ENCODE measurements around the gene CORO1C. TPM values are rescaled to one million over a fixed set of nuclear protein-coding genes. Genes with fewer than 3 reads are reported as not detected.
A peak's percentile ranks its signal among the peaks of the same experiment; 100 is the strongest.

The CORO1C gene
- polyA plus RNA-seq, 1 experiment = 596 TPM

DNA sequence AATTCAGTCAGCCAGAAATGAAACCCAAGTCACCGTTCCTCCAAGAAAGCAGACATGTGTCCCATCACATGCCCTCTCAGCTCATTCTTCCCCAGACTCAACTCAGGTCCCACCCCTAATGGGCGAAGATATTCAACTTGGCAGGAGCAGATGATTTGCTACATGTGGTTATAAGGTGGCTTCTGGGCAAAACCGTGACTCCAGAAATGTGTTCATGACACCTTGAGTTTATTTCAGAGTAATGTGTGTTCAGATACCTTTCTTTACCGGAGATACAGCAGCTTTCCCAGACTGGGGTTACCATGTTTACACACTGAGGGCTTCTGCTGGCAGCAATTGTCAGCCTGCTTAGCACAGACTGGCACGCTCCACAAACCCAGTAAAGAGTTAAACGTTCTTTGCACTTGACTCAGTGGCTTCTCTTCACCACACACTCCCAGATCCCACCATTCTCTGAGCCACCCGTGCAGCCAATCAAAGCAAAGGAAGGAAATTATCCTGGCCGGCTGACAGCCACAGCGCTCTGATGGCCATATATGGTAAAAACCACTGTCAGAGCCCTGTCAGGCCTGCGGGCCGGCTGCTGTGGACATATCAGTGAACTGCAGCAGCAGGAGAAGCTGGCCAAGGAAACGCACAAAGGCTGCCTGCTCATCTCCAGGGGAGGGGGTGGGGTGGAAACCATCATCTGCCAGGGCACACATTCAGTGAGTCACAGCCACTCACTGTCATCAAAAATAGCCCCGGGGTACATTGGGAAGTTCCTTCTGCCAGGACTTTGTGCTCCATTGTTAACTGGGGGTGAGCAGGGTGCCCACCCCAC, 39.9 kb downstream of the CORO1C start:
- ChIA-PET CTCF (interaction anchor here (0.7 to 2.7 kb wide), 9 partner anchors 8 to 112 kb away, joined by 3 to 13 read pairs (median 3); no protein-coding TSS in a partner anchor), POLR2A (interaction anchor here (0.6 to 3.1 kb wide), 13 partner anchors 10 to 130 kb away, joined by 3 to 26 read pairs (median 6); no protein-coding TSS in a partner anchor)
- H3K27me3 ChIP-seq (ENCODE audit: control insufficient read depth, insufficient read depth, low read length) = no peaks in the 10 kb centered on the region
- peak; percentile 31 for TF ChIP-seq CTCF (IDR thresholded peaks at IDR 0.05; ENCODE audit: low read depth, low read length)
- peak overlapping the region; percentile 46 for H3K4me3 ChIP-seq (ENCODE audit: low read depth, low read length)
- no peaks in the 10 kb centered on the region for H3K9me3 ChIP-seq (ENCODE audit: control insufficient read depth, insufficient read depth, low read length)
- peak; percentile 99 for DNase-seq (ENCODE audit: low read depth, low spot score)
- peak overlapping the region; percentile 100 for H3K27ac ChIP-seq (ENCODE audit: low read depth, low read length)

- H3K9me3 ChIP-seq (ENCODE audit: control insufficient read depth, insufficient read depth, low read length) = no peaks in the 10 kb centered on the region
- TF ChIP-seq CTCF (IDR thresholded peaks at IDR 0.05; ENCODE audit: low read depth, low read length) = no peak
- peak overlapping the region; percentile 100 for H3K27ac ChIP-seq (ENCODE audit: low read depth, low read length)
- H3K4me3 ChIP-seq (ENCODE audit: low read depth, low read length) = peak overlapping the region; percentile 46
- ChIA-PET POLR2A (interaction anchor here (0.7 to 3.1 kb wide), 9 partner anchors 11 to 114 kb away, joined by 3 to 26 read pairs (median 8); no protein-coding TSS in a partner anchor), CTCF (interaction anchor here (0.5 to 2.4 kb wide), 8 partner anchors 9 to 260 kb away, joined by 3 to 10 read pairs (median 4); no protein-coding TSS in a partner anchor)
- H3K27me3 ChIP-seq (ENCODE audit: control insufficient read depth, insufficient read depth, low read length) = no peaks in the 10 kb centered on the region
- DNase-seq (ENCODE audit: low read depth, low spot score) = no peak
Measured at GRCh38 chr12:108690542-108691174, 40.7 kb downstream of the CORO1C start.

DNA sequence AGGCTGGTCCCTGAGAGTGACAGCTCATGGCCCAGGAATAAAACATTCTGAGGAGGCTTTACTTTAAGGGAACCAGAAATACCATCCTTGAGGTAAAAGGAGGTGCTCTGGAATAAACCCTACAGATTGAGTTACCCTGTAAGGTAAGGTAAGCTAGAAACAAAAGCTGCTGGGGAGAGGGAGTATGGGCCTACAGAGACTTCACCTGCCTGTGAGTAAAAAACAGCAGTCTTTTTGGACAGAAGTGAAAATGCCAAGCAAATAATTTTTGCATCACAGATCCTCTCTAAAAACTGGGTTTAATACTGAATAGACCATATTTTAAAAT, 41.2 kb downstream of the CORO1C start:
- CTCF ChIA-PET = interaction anchor here (0.5 to 2.4 kb wide), 6 partner anchors 26 to 261 kb away, joined by 3 to 10 read pairs (median 6); no protein-coding TSS in a partner anchor

GRCh38 chr12:108689314-108690190, 41.8 kb downstream of the CORO1C start:
- no peak for TF ChIP-seq CTCF (IDR thresholded peaks at IDR 0.05; ENCODE audit: low read depth, low read length)
- H3K27ac ChIP-seq (ENCODE audit: low read depth, low read length) = peak overlapping the region; percentile 83
- ChIA-PET CTCF (interaction anchor here (0.6 to 2.4 kb wide), 5 partner anchors 25 to 261 kb away, joined by 3 to 10 read pairs (median 4); no protein-coding TSS in a partner anchor), POLR2A (interaction anchor here (0.6 to 3.1 kb wide), 7 partner anchors 9 to 57 kb away, joined by 5 to 26 read pairs (median 8); no protein-coding TSS in a partner anchor)
- H3K4me3 ChIP-seq (ENCODE audit: low read depth, low read length) = no peak overlapping the region
- H3K27me3 ChIP-seq (ENCODE audit: control insufficient read depth, insufficient read depth, low read length) = no peaks in the 10 kb centered on the region
- no peak for DNase-seq (ENCODE audit: low read depth, low spot score)
- no peaks in the 10 kb centered on the region for H3K9me3 ChIP-seq (ENCODE audit: control insufficient read depth, insufficient read depth, low read length)

More for the DNA sequence above, 41.2 kb downstream of the CORO1C start:
- Histone ChIP-seq H3K27ac (ENCODE audit: low read depth, low read length) (peak overlapping the region; percentile 83), H3K9me3 (ENCODE audit: control insufficient read depth, insufficient read depth, low read length) (no peaks in the 10 kb centered on the region), H3K27me3 (ENCODE audit: control insufficient read depth, insufficient read depth, low read length) (no peaks in the 10 kb centered on the region), H3K4me3 (ENCODE audit: low read depth, low read length) (no peak overlapping the region; the same call in 1 of the 2 replicates)
- POLR2A ChIA-PET = interaction anchor here (1.2 to 3.1 kb wide), 6 partner anchors 22 to 41 kb away, joined by 5 to 26 read pairs (median 10); no protein-coding TSS in a partner anchor
- no peak for TF ChIP-seq CTCF (IDR thresholded peaks at IDR 0.05; ENCODE audit: low read depth, low read length)
- no peak for DNase-seq (ENCODE audit: low read depth, low spot score)

All from AG04450 (cell line).